IMR-90 (cell line): ENCODE measurements around the gene MYBPHL. TPM values are rescaled to one million over a fixed set of nuclear protein-coding genes. Genes with fewer than 3 reads are reported as not detected.

Experiments
- ATAC-seq: fragments of 200-7000 bp; cut with Tn5 transposase; 2 replicates; pipeline ENCODE4 v1.9.1; 2020; ENCODE audit warnings: low read depth, mild to moderate bottlenecking, moderate library complexity
- BruUV-seq: library from RNA; stranded (reverse); fragments of 400-500 nt; replicated peaks from 2 replicates; lab custom pipeline; 2021; lab: Mats Ljungman, UMichigan
- CTCF ChIA-PET: fragments of 300-600 bp; formaldehyde crosslinking; extraction: SDS; loops from one replicate; lab custom pipeline; 2021; ENCODE audit warnings: antibody characterized with exemption; lab: Yijun Ruan, JAX
- POLR2A ChIA-PET: fragments of 300-600 bp; sonication (Branson Sonifier 250); formaldehyde crosslinking; loops from one replicate; lab custom pipeline; 2022; ENCODE audit warnings: antibody characterized with exemption; ENCODE audit not compliant: unreplicated experiment; lab: Charles Lee
- DNase-seq: peaks from one replicate; pipeline ENCODE4 v3.0.0; 2013
- H2AFZ ChIP-seq: replicated peaks from 2 replicates; pipeline ENCODE3; 2013; ENCODE audit warnings: low read length, mild to moderate bottlenecking; ENCODE audit not compliant: poor library complexity
- H2AK5ac ChIP-seq: 2 replicates; pipeline ENCODE4 v1.6.1; 2013; ENCODE audit warnings: low read depth, low read length, inconsistent platforms
- H2AK9ac ChIP-seq: replicated peaks from 2 replicates; pipeline ENCODE3; 2013; ENCODE audit warnings: mild to moderate bottlenecking, low read depth, low read length, moderate library complexity; ENCODE audit not compliant: poor library complexity
- H2BK120ac ChIP-seq: 2 replicates; pipeline ENCODE4 v1.6.1; 2013; ENCODE audit warnings: low read depth, low read length, inconsistent platforms
- H2BK15ac ChIP-seq: 3 replicates; pipeline ENCODE4 v1.6.1; 2013; ENCODE audit warnings: low read depth, low read length, inconsistent platforms
- H2BK20ac ChIP-seq: 2 replicates; pipeline ENCODE4 v1.6.1; 2013; ENCODE audit warnings: low read depth, mild to moderate bottlenecking, inconsistent platforms, low read length, moderate library complexity
- H2BK5ac ChIP-seq: 2 replicates; pipeline ENCODE4 v1.6.1; 2013; ENCODE audit warnings: mild to moderate bottlenecking, low read depth, low read length, inconsistent platforms; ENCODE audit not compliant: poor library complexity, severe bottlenecking
- H3K14ac ChIP-seq: replicated peaks from 2 replicates; pipeline ENCODE4 v1.6.1; 2013; ENCODE audit warnings: low read depth, low read length, inconsistent platforms
- H3K18ac ChIP-seq: 2 replicates; pipeline ENCODE4 v1.6.1; 2013; ENCODE audit warnings: low read depth, low read length, control low read depth
- H3K23ac ChIP-seq: 2 replicates; pipeline ENCODE4 v1.6.1; 2013; ENCODE audit warnings: low read depth, low read length, inconsistent platforms
- H3K27ac ChIP-seq: 2 replicates; pipeline ENCODE4 v1.5.1; 2013; ENCODE audit warnings: mild to moderate bottlenecking, control low read depth, low read length; ENCODE audit not compliant: insufficient read depth
- H3K27me3 ChIP-seq: 2 replicates; pipeline ENCODE4 v1.6.1; 2013; ENCODE audit warnings: low read length; ENCODE audit not compliant: control insufficient read depth, insufficient read depth
- H3K36me3 ChIP-seq: 2 replicates; pipeline ENCODE4 v1.6.1; 2013; ENCODE audit warnings: low read length, mixed read lengths; ENCODE audit not compliant: control insufficient read depth, insufficient read depth
- H3K4ac ChIP-seq: 2 replicates; pipeline ENCODE4 v1.6.1; 2013; ENCODE audit warnings: low read depth, low read length, inconsistent platforms
- H3K4me1 ChIP-seq: 2 replicates; pipeline ENCODE4 v1.6.1; 2013; ENCODE audit warnings: low read length, mixed read lengths; ENCODE audit not compliant: control insufficient read depth, insufficient read depth
- H3K4me2 ChIP-seq: 2 replicates; pipeline ENCODE4 v1.6.1; 2013; ENCODE audit warnings: low read depth, mild to moderate bottlenecking, control low read depth, low read length, moderate library complexity
- H3K4me3 ChIP-seq: 2 replicates; pipeline ENCODE4 v1.5.1; 2013; ENCODE audit warnings: low read depth, mild to moderate bottlenecking, control low read depth, low read length, moderate library complexity; ENCODE audit not compliant: insufficient read depth
- H3K56ac ChIP-seq: 2 replicates; pipeline ENCODE4 v1.6.1; 2013; ENCODE audit warnings: low read length, inconsistent platforms; ENCODE audit not compliant: insufficient read depth; ENCODE audit errors: extremely low read depth
- H3K79me1 ChIP-seq, 2 experiments: 2 replicates each; pipeline ENCODE4 v1.6.1; 2013; ENCODE audit warnings: low read length in 2 of 2, inconsistent platforms in 1 of 2, low read depth in 1 of 2
- H3K9ac ChIP-seq: 2 replicates; pipeline ENCODE4 v1.6.1; 2013; ENCODE audit warnings: low read depth, low read length, control low read depth
- H3K9me1 ChIP-seq: 2 replicates; pipeline ENCODE4 v1.6.1; 2013; ENCODE audit warnings: low read length, inconsistent platforms; ENCODE audit not compliant: insufficient read depth
- H3K9me3 ChIP-seq: 2 replicates; pipeline ENCODE4 v1.6.1; 2013; ENCODE audit warnings: low read length; ENCODE audit not compliant: control insufficient read depth, insufficient read depth
- H4K20me1 ChIP-seq: 2 replicates; pipeline ENCODE4 v1.6.1; 2013; ENCODE audit warnings: low read length, inconsistent platforms; ENCODE audit not compliant: insufficient read depth
- H4K5ac ChIP-seq: 2 replicates; pipeline ENCODE4 v1.6.1; 2013; ENCODE audit warnings: mild to moderate bottlenecking, low read depth, low read length, control low read depth
- H4K8ac ChIP-seq, 2 experiments: 2 replicates each; pipeline ENCODE4 v1.6.1; 2013; ENCODE audit warnings: low read depth in 2 of 2, low read length in 2 of 2, control low read depth in 1 of 2, inconsistent platforms in 1 of 2
- H4K91ac ChIP-seq: 2 replicates; pipeline ENCODE4 v1.6.1; 2013; ENCODE audit warnings: low read depth, low read length, inconsistent platforms; ENCODE audit not compliant: insufficient read depth
- BHLHE40 ChIP-seq: fragments of 150-350 bp; IDR thresholded peaks from 2 replicates; pipeline ENCODE4 v1.6.1; 2016; ENCODE audit warnings: mild to moderate bottlenecking, low read depth, low read length
- CEBPB ChIP-seq: IDR thresholded peaks from 2 replicates; pipeline ENCODE4 v1.6.1; 2012; ENCODE audit warnings: low read depth, low read length, improper control_type of control experiment
- CHD1 ChIP-seq: IDR thresholded peaks from 2 replicates; pipeline ENCODE4 v1.6.1; 2012; ENCODE audit warnings: low read depth, low read length, improper control_type of control experiment
- FOS ChIP-seq: fragments of 150-350 bp; IDR thresholded peaks from 2 replicates; pipeline ENCODE4 v1.6.1; 2016; ENCODE audit warnings: low read depth, low read length
- MAZ ChIP-seq: IDR thresholded peaks from 2 replicates; pipeline ENCODE4 v1.6.1; 2012; ENCODE audit warnings: low read depth, mild to moderate bottlenecking, low read length, improper control_type of control experiment, moderate library complexity, borderline replicate concordance
- MXI1 ChIP-seq: IDR thresholded peaks from 2 replicates; pipeline ENCODE4 v1.6.1; 2012; ENCODE audit warnings: low read depth, mild to moderate bottlenecking, low read length, moderate library complexity, borderline replicate concordance
- NFE2L2 ChIP-seq: fragments of 150-350 bp; IDR thresholded peaks from 2 replicates; pipeline ENCODE4 v1.6.1; 2016; ENCODE audit warnings: low read depth, mild to moderate bottlenecking, low read length
- POLR2A ChIP-seq: IDR thresholded peaks from 2 replicates; pipeline ENCODE4 v1.6.1; 2012; ENCODE audit warnings: mild to moderate bottlenecking, low read depth, low read length
- RAD21 ChIP-seq: IDR thresholded peaks from 2 replicates; pipeline ENCODE4 v1.6.1; 2012; ENCODE audit warnings: low read length, improper control_type of control experiment
- RCOR1 ChIP-seq: IDR thresholded peaks from 2 replicates; pipeline ENCODE4 v1.6.1; 2012; ENCODE audit warnings: mild to moderate bottlenecking, low read length, improper control_type of control experiment; ENCODE audit not compliant: insufficient replicate concordance
- RFX5 ChIP-seq: IDR thresholded peaks from 2 replicates; pipeline ENCODE4 v1.8.0; 2012; ENCODE audit warnings: low read depth, mild to moderate bottlenecking, low read length, moderate library complexity
- SMC3 ChIP-seq: fragments of 150-350 bp; IDR thresholded peaks from 2 replicates; pipeline ENCODE4 v1.6.1; 2016; ENCODE audit warnings: low read depth, mild to moderate bottlenecking, antibody characterized with exemption, low read length, moderate library complexity
- USF2 ChIP-seq: fragments of 150-350 bp; IDR thresholded peaks from 2 replicates; pipeline ENCODE4 v1.6.1; 2017; ENCODE audit warnings: mild to moderate bottlenecking, antibody characterized with exemption, low read length, low read depth
- WGBS, 2 experiments: methylation state at CpG; one replicate each; pipeline versions ENCODE4 v1.1.5 to v1.1.7; 2013; ENCODE audit warnings: missing lambda C conversion rate in 2 of 2; ENCODE audit not compliant: insufficient read length in 1 of 2; ENCODE audit errors: extremely low coverage in 2 of 2; 5-methylcytosine and 5-hydroxymethylcytosine counted together
- dilution Hi-C: fragments of 300-500 bp; cut with HindIII; formaldehyde crosslinking; loops from one replicate; pipeline ENCODE4 v1.14.3; 2018; ENCODE audit warnings: low sequenced_read_pairs; ENCODE audit not compliant: unreplicated experiment
- in situ Hi-C: fragments of 300-500 bp; cut with MboI; formaldehyde crosslinking; loops from 3 replicates; pipeline ENCODE4 v1.14.3; 2019; ENCODE audit warnings: low sequenced_read_pairs, inconsistent platforms, mixed read lengths
- intact Hi-C: fragments of 100-400 bp; cut with micrococcal nuclease; formaldehyde crosslinking; loops from 2 replicates; pipeline ENCODE4 v1.10.0; 2022
- polyA plus RNA-seq, 3 experiments: library from polyadenylated mRNA; depleted of rRNA; stranded (reverse); fragments of >200 nt; gene quantifications; 2 replicates each; pipeline ENCODE4 v1.2.3, GENCODE V29; 2012; ENCODE audit warnings: low replicate concordance in 1 of 3
- total RNA-seq: library from RNA; depleted of rRNA; stranded (reverse); fragments of >200 nt; gene quantifications from 2 replicates; pipeline ENCODE4 v1.2.3, GENCODE V29; 2012
- TF ChIP-seq, protein P1 (sequence below): fragments of 150-350 bp; IDR thresholded peaks from 2 replicates; pipeline ENCODE4 v1.6.1; 2016; ENCODE audit warnings: low read depth, mild to moderate bottlenecking, low read length, moderate library complexity, borderline replicate concordance
- TF ChIP-seq, protein P2 (sequence below): conservative IDR thresholded peaks from 2 replicates; pipeline ENCODE4 v1.5.1; 2012; ENCODE audit warnings: mild to moderate bottlenecking, low read depth, low read length, improper control_type of control experiment

Gene MYBPHL
- total and polyA plus RNA-seq, 2 of the 4 experiments (the other 2 are of a cell fraction), result 0.07 TPM; not detected in 1

DNA sequence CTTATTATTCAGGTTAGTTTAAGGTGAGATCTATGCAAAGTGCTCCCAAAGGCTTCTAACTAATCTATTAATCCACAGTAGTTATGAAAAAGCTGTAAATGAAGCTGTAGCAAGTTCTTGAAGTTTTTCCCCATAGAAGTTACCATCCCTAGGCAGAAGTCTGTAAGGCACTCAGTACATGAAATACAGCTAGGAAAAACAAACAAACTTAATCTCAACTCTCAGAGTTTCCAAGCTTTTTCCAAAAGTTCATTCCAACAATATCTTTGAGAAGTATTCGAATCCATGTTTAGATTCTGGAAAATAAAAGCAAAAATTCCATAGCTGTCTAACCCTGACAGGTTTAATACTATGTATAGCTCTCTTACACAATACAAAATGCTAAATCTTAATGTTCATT lies 49.7 kb upstream of the MYBPHL start:
- H3K14ac ChIP-seq, result 0 out of 2 replicates have a peak overlapping the region, but pooled peaks have one; percentile 29
- H3K4ac ChIP-seq, result no peak overlapping the region
- H3K9me1 ChIP-seq, result no peaks in the 10 kb centered on the region; the same call in none of the 2 replicates
- H4K91ac ChIP-seq, result 0 out of 2 replicates have a peak overlapping the region, but pooled peaks have one; percentile 62
- CTCF ChIA-PET, result interaction anchor here (0.6 to 1.7 kb wide), 4 partner anchors 9 to 122 kb away, joined by 3 to 5 read pairs (median 4); no protein-coding TSS in a partner anchor
- H3K4me2 ChIP-seq, result peak overlapping the region; percentile 4; the same call in 1 of the 2 replicates
- H3K4me1 ChIP-seq, result peaks cover 6% of the 10 kb centered on the region
- no peaks in the 10 kb centered on the region for H3K9me3 ChIP-seq
- no TSS peak for BruUV-seq
- H2BK20ac ChIP-seq, result peak overlapping the region; percentile 78; the same call in 1 of the 2 replicates
- 0 out of 4 replicates have a peak overlapping the region, but pooled peaks of 1 of the 2 experiments have one; percentile 7 for H4K8ac ChIP-seq
- intact Hi-C loops (loop anchor here (2.0 kb wide), 1 partner anchor 36 kb away; no protein-coding TSS in a partner anchor), in situ Hi-C loops (no loop called here), dilution Hi-C loops (no loop called here)
- no peak overlapping the region for H2AFZ ChIP-seq
- no peak overlapping the region for H3K4me3 ChIP-seq
- peak; percentile 12 for DNase-seq
- H3K9ac ChIP-seq, result no peak overlapping the region
- no peaks in the 10 kb centered on the region for H3K27me3 ChIP-seq
- H3K79me1 ChIP-seq, result peaks cover 11 to 26% of the 10 kb centered on the region in 2 experiments; a peak in 3 of 4 replicates
- H3K27ac ChIP-seq, result peak overlapping the region; percentile 20; the same call in 1 of the 2 replicates
- no peaks in the 10 kb centered on the region for H4K20me1 ChIP-seq
- H3K23ac ChIP-seq, result no peak overlapping the region
- peaks cover 5% of the 10 kb centered on the region for H3K36me3 ChIP-seq
- no peak overlapping the region for H2AK9ac ChIP-seq
- 0 out of 2 replicates have a peak overlapping the region, but pooled peaks have one; percentile 42 for H2BK120ac ChIP-seq
- peak; percentile 65 for ATAC-seq
- H2AK5ac ChIP-seq, result no peak overlapping the region
- no peak overlapping the region; the same call in 1 of the 2 replicates for H3K56ac ChIP-seq
- H2BK15ac ChIP-seq, result 0 out of 3 replicates have a peak overlapping the region, but pooled peaks have one; percentile 32
- H2BK5ac ChIP-seq, result peak overlapping the region; percentile 24
- H4K5ac ChIP-seq, result no peak overlapping the region
- POLR2A ChIA-PET, result no interaction called here
- TF ChIP-seq NFE2L2, result no peak
- TF ChIP-seq, protein P1, sequence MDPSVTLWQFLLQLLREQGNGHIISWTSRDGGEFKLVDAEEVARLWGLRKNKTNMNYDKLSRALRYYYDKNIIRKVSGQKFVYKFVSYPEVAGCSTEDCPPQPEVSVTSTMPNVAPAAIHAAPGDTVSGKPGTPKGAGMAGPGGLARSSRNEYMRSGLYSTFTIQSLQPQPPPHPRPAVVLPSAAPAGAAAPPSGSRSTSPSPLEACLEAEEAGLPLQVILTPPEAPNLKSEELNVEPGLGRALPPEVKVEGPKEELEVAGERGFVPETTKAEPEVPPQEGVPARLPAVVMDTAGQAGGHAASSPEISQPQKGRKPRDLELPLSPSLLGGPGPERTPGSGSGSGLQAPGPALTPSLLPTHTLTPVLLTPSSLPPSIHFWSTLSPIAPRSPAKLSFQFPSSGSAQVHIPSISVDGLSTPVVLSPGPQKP, result no peak
- no peak for TF ChIP-seq MAZ
- TF ChIP-seq CHD1, result no peak
- no peak for TF ChIP-seq RFX5
- TF ChIP-seq FOS, result no peak
- no peak for TF ChIP-seq RCOR1
- no peak for TF ChIP-seq BHLHE40
- TF ChIP-seq MXI1, result no peak
- TF ChIP-seq USF2, result no peak
- TF ChIP-seq, protein P2, sequence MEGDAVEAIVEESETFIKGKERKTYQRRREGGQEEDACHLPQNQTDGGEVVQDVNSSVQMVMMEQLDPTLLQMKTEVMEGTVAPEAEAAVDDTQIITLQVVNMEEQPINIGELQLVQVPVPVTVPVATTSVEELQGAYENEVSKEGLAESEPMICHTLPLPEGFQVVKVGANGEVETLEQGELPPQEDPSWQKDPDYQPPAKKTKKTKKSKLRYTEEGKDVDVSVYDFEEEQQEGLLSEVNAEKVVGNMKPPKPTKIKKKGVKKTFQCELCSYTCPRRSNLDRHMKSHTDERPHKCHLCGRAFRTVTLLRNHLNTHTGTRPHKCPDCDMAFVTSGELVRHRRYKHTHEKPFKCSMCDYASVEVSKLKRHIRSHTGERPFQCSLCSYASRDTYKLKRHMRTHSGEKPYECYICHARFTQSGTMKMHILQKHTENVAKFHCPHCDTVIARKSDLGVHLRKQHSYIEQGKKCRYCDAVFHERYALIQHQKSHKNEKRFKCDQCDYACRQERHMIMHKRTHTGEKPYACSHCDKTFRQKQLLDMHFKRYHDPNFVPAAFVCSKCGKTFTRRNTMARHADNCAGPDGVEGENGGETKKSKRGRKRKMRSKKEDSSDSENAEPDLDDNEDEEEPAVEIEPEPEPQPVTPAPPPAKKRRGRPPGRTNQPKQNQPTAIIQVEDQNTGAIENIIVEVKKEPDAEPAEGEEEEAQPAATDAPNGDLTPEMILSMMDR, result no peak
- TF ChIP-seq RAD21, result no peak
- no peak for TF ChIP-seq SMC3
- TF ChIP-seq POLR2A, result no peak
- no peak for TF ChIP-seq CEBPB
- peak overlapping the region; percentile 37; the same call in 1 of the 2 replicates for H3K18ac ChIP-seq
- no CpG with 5 or more reads among the region's 1 CpG for WGBS, 2 experiments
